Psoas muscle (tissue), 8 donors: Measurements from ENCODE around the gene EDEM3. TPM values are rescaled to one million over a fixed set of nuclear protein-coding genes. Genes with fewer than 3 reads are reported as not detected.

Experiments
- ATAC-seq, 4 donors: fragments of 200-7000 bp; cut with Tn5 transposase; one replicate each; pipeline ENCODE4 v1.9.1; 2020; ENCODE audit warnings: moderate library complexity in 3 of 4, mild to moderate bottlenecking in 2 of 4
- DNase-seq, 2 donors: peaks; one replicate each; pipeline ENCODE4 v3.0.0-alpha.2; 2020
- H3K27ac ChIP-seq: fragments of 200-600 bp; one replicate; pipeline ENCODE4 v1.8.0; 2022
- H3K27me3 ChIP-seq, 3 donors: fragments of 200-600 bp in 1 of 3; one replicate each; pipeline versions ENCODE4 v1.6.1 to v1.8.0; 2013 to 2022; ENCODE audit warnings: low read length in 2 of 3, mild to moderate bottlenecking in 2 of 3, moderate library complexity in 1 of 3; ENCODE audit not compliant: insufficient read depth in 3 of 3
- H3K36me3 ChIP-seq, 2 donors: fragments of 200-600 bp in 1 of 2; one replicate each; pipeline versions ENCODE4 v1.6.1 to v1.8.0; 2013 to 2022; ENCODE audit warnings: low read depth in 1 of 2, mild to moderate bottlenecking in 1 of 2, moderate library complexity in 1 of 2; ENCODE audit not compliant: insufficient read depth in 1 of 2
- H3K4me1 ChIP-seq: fragments of 200-600 bp; one replicate; pipeline ENCODE4 v1.8.0; 2022
- H3K4me3 ChIP-seq: fragments of 200-600 bp; one replicate; pipeline ENCODE4 v1.8.0; 2022; ENCODE audit warnings: mild to moderate bottlenecking
- H3K9me3 ChIP-seq: fragments of 200-600 bp; one replicate; pipeline ENCODE4 v1.8.0; 2022
- CTCF ChIP-seq: fragments of 200-600 bp; IDR thresholded peaks from one replicate; pipeline ENCODE4 v1.8.0; 2022; ENCODE audit warnings: antibody characterized with exemption
- WGBS, 3 donors: extraction: QIAGEN DNeasy Blood & Tissue Kit; methylation state at CpG; one replicate each; pipeline versions ENCODE4 v1.1.6 to v1.1.7; 2013; 5-methylcytosine and 5-hydroxymethylcytosine counted together
- intact Hi-C, 2 donors: fragments of 100-400 bp; cut with DNase I; formaldehyde crosslinking; loops; one replicate each; pipeline versions ENCODE4 v1.11.0 to v1.14.2; 2022
- polyA plus RNA-seq, 3 donors: library from polyadenylated mRNA; stranded (reverse); fragments of 200-250 nt; gene quantifications; one replicate each; pipeline ENCODE4 v1.2.3, GENCODE V29; 2013
- total RNA-seq, 4 donors: library from RNA; stranded (reverse); fragmentation: NEBNext Ultra II Directional in 2 of 4; extraction: Animal tissue kit (Norgen Biotek cat#: 25700) in 2 of 4; gene quantifications; one replicate each; pipeline versions ENCODE4 v1.2.1 to v1.2.4, GENCODE V29; 2021 to 2023
- donor health status: healthy with polysubstance abuse.
- donor health status: DM: no; HTN: no; CAD: no; lungs with moderate emphysema.
- donor health status: Bipolar disorder and iron deficiency.
- donor health status: healthy.
- donor health status: DM: yes; HTN: yes; CAD: no.
- donor health status: DM: no; HTN: no; CAD: no.
- donor health status: DM: no; HTN: no; CAD: no.
- donor health status: DM: yes; HTN: yes; CAD: no.

EDEM3 gene
- total and polyA plus RNA-seq, 7 donors: 13.0 to 36.4 (median 24.6) TPM

- Histone ChIP-seq H3K27ac (no peak overlapping the region), H3K36me3 (peaks cover 3 to 71% of the 10 kb centered on the region in 2 donors), H3K4me3 (no peak overlapping the region), H3K9me3 (no peaks in the 10 kb centered on the region), H3K27me3 (no peaks in the 10 kb centered on the region), H3K4me1 (no peaks in the 10 kb centered on the region)
- ATAC-seq (no peak), DNase-seq (no peak)
- 82 to 90% (median 83%) methylated on average over 5 of the region's 5 CpGs for WGBS, 3 donors
- intact Hi-C loops: no loop called here
- TF ChIP-seq CTCF: no peak
These were observed 59.6 kb downstream of the EDEM3 start for GRCh38 chr1:184695023-184695422.

- Histone ChIP-seq H3K27me3 (no peaks in the 10 kb centered on the region), H3K9me3 (no peaks in the 10 kb centered on the region), H3K36me3 (peaks cover 3 to 58% of the 10 kb centered on the region in 2 donors), H3K27ac (no peak overlapping the region), H3K4me1 (no peaks in the 10 kb centered on the region), H3K4me3 (no peak overlapping the region)
- WGBS, 3 donors: 88 to 95% (median 93%) methylated on average over 2 of the region's 2 CpGs
- intact Hi-C loops: loop anchor here (2.0 to 5.0 kb wide), 2 partner anchors 616 to 618 kb away; no protein-coding TSS in a partner anchor
- ATAC-seq (peak in 1 of 4 donors; percentile 21), DNase-seq (no peak)
- no peak for TF ChIP-seq CTCF
These were observed 61.6 kb downstream of the EDEM3 start for GRCh38 chr1:184693011-184693410.

- H3K9me3 ChIP-seq: no peaks in the 10 kb centered on the region
- intact Hi-C loops: loop anchor here (2.0 to 5.0 kb wide), 2 partner anchors 615 to 617 kb away; no protein-coding TSS in a partner anchor
- 17 to 29% (median 22%) methylated on average over 4 of the region's 4 CpGs for WGBS, 3 donors
- peak in 2 of 4 donors; percentile 73 to 84 for ATAC-seq
- H3K4me1 ChIP-seq: no peaks in the 10 kb centered on the region
- H3K27me3 ChIP-seq: no peaks in the 10 kb centered on the region
- H3K36me3 ChIP-seq: peaks cover 3 to 50% of the 10 kb centered on the region in 2 donors
- no peak overlapping the region for H3K27ac ChIP-seq
- peak; percentile 71 for TF ChIP-seq CTCF
- no peak overlapping the region for H3K4me3 ChIP-seq
- DNase-seq: no peak
These were observed 62.8 kb downstream of the EDEM3 start for GRCh38 chr1:184691719-184692324.

- DNase-seq: no peak
- Histone ChIP-seq H3K4me3 (no peak overlapping the region), H3K4me1 (no peaks in the 10 kb centered on the region), H3K9me3 (peaks cover 7% of the 10 kb centered on the region), H3K27me3 (no peaks in the 10 kb centered on the region), H3K27ac (no peak overlapping the region), H3K36me3 (peaks cover 0 to 8% of the 10 kb centered on the region in 2 donors)
- intact Hi-C loops: no loop called here
- 57 to 69% (median 67%) methylated on average over 3 of the region's 3 CpGs for WGBS, 3 donors
- no peak for TF ChIP-seq CTCF
- ATAC-seq: peak in 1 of 4 donors; percentile 21
These were observed 68.1 kb downstream of the EDEM3 start for GRCh38 chr1:184686540-184686939.

- DNase-seq (no peak), ATAC-seq (no peak)
- Histone ChIP-seq H3K9me3 (peaks cover 11% of the 10 kb centered on the region), H3K27ac (no peak overlapping the region), H3K4me1 (no peaks in the 10 kb centered on the region), H3K36me3 (peaks cover 0 to 7% of the 10 kb centered on the region in 2 donors), H3K27me3 (no peaks in the 10 kb centered on the region), H3K4me3 (no peak overlapping the region)
- TF ChIP-seq CTCF: no peak
- intact Hi-C loops: no loop called here
- WGBS, 3 donors: 72 to 75% (median 72%) methylated on average over 7 of the region's 7 CpGs
These were observed 69.5 kb downstream of the EDEM3 start for GRCh38 chr1:184685116-184685515.
